Naive thymus-derived CD4-positive, alpha-beta T cell (primary cell): ENCODE data around the gene SEC24B. TPM values are rescaled to one million over a fixed set of nuclear protein-coding genes. Genes with fewer than 3 reads are reported as not detected.

Experiments
- ATAC-seq: fragments of 150-1000 bp; cut with Tn5 transposase; 2 replicates; pipeline ENCODE4 v1.10.0; 2021; ENCODE audit warnings: mild to moderate bottlenecking, moderate library complexity
- CTCF ChIA-PET: fragments of 350-600 bp; sonication (Branson Sonifier 250); formaldehyde crosslinking; loops from one replicate; lab custom pipeline; 2021; ENCODE audit warnings: antibody characterized with exemption; lab: Charles Lee
- POLR2A ChIA-PET: fragments of 350-600 bp; sonication (Branson Sonifier 250); formaldehyde crosslinking; loops from one replicate; lab custom pipeline; 2021; ENCODE audit warnings: antibody characterized with exemption, inconsistent platforms; lab: Charles Lee
- DNase-seq, 9 donors: peaks; one replicate each; pipeline versions ENCODE4 v3.0.0 to v3.0.0-alpha.2; 2020 to 2022; ENCODE audit warnings: mixed read lengths in 1 of 9
- H3K27ac ChIP-seq: one replicate; pipeline ENCODE4 v1.7.0; 2013; ENCODE audit warnings: mild to moderate bottlenecking, low read depth, low read length, moderate library complexity
- H3K27me3 ChIP-seq, 2 donors: one replicate each; pipeline ENCODE4 v1.7.0; 2013; ENCODE audit warnings: low read length in 2 of 2, mild to moderate bottlenecking in 2 of 2, moderate library complexity in 2 of 2; ENCODE audit not compliant: control insufficient read depth in 2 of 2, insufficient read depth in 2 of 2
- H3K36me3 ChIP-seq, 3 experiments: 1 replicate in 2 of 3; 2 replicates in 1 of 3; pipeline ENCODE4 v1.7.0; 2013; ENCODE audit warnings: low read length in 3 of 3, mild to moderate bottlenecking in 3 of 3, moderate library complexity in 1 of 3; ENCODE audit not compliant: insufficient read depth in 3 of 3, control insufficient read depth in 2 of 3
- H3K4me1 ChIP-seq, 2 donors: one replicate each; pipeline ENCODE4 v1.7.0; 2013; ENCODE audit warnings: low read length in 2 of 2, mild to moderate bottlenecking in 2 of 2, moderate library complexity in 1 of 2; ENCODE audit not compliant: control insufficient read depth in 2 of 2, insufficient read depth in 2 of 2
- H3K4me3 ChIP-seq: 2 replicates; pipeline ENCODE4 v1.7.0; 2013; ENCODE audit warnings: mild to moderate bottlenecking, low read length
- H3K9me3 ChIP-seq, 3 experiments: 1 replicate in 2 of 3; 2 replicates in 1 of 3; pipeline ENCODE4 v1.7.0; 2013; ENCODE audit warnings: low read length in 3 of 3; ENCODE audit not compliant: control insufficient read depth in 2 of 3
- H3K27ac Mint-ChIP-seq, 9 donors: one replicate each; pipeline ENCODE4 v1.8.0; 2020 to 2022; ENCODE audit warnings: mixed read lengths in 9 of 9, mild to moderate bottlenecking in 8 of 9, moderate library complexity in 5 of 9, inconsistent platforms in 2 of 9
- H3K27me3 Mint-ChIP-seq, 5 donors: one replicate each; pipeline ENCODE4 v1.8.0; 2021 to 2022; ENCODE audit warnings: mixed read lengths in 5 of 5, mild to moderate bottlenecking in 1 of 5
- H3K36me3 Mint-ChIP-seq, 5 donors: one replicate each; pipeline ENCODE4 v1.8.0; 2020 to 2022; ENCODE audit warnings: mixed read lengths in 5 of 5, mild to moderate bottlenecking in 3 of 5, inconsistent platforms in 1 of 5
- H3K4me1 Mint-ChIP-seq, 7 donors: one replicate each; pipeline ENCODE4 v1.8.0; 2020 to 2022; ENCODE audit warnings: mixed read lengths in 7 of 7, mild to moderate bottlenecking in 3 of 7, inconsistent platforms in 1 of 7
- H3K4me3 Mint-ChIP-seq, 10 donors: one replicate each; pipeline ENCODE4 v1.8.0; 2020 to 2022; ENCODE audit warnings: mild to moderate bottlenecking in 10 of 10, mixed read lengths in 10 of 10, moderate library complexity in 6 of 10, inconsistent platforms in 2 of 10
- H3K9me3 Mint-ChIP-seq, 11 donors: one replicate each; pipeline ENCODE4 v1.8.0; 2020 to 2022; ENCODE audit warnings: mixed read lengths in 11 of 11, mild to moderate bottlenecking in 4 of 11, inconsistent platforms in 1 of 11, moderate library complexity in 1 of 11
- intact Hi-C, 2 donors: fragments of 100-400 bp; cut with micrococcal nuclease; formaldehyde crosslinking; loops; one replicate each; pipeline ENCODE4 v1.15.1; 2023
- polyA plus RNA-seq, 2 donors: library from polyadenylated mRNA; unstranded; fragments of 300-500 nt; fragmentation: Illumina TruSeq; gene quantifications; one replicate each; pipeline ENCODE4 v1.2.3, GENCODE V29; 2021
- total RNA-seq, 6 experiments: library from RNA in 5 of 6; stranded (reverse) in 5 of 6; gene quantifications; 1 replicate in 5 of 6; 2 replicates in 1 of 6; pipeline ENCODE4 v1.2.3 and lab custom pipeline; 2021 to 2026

SEC24B gene
- total and polyA plus RNA-seq, 7 experiments from 2014 or later = 14.5 to 41.8 (median 33.2) TPM

DNA sequence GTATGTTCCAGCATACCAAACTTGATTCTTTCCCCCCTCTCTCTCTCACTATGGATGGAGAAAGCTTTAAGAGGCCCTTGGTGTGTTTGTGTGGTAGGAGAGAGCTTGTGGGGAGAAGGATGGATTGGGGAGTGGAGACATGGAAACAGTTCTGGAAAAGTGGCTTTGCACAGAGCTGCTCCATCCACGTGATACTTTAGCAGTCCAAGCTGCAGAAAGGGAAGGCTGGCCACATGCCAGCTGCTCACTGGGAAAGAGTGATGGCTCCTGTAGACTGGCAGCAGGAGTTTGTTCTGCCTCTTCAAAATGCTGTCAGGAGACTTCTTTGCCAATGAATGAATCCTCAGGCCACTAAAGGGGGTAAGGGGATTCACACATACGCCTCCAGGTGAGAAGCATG lies 21.7 kb upstream of the SEC24B start:
- no peaks in the 10 kb centered on the region for H3K4me1 ChIP-seq
- ChIA-PET POLR2A (interaction anchor here (0.8 kb wide), 1 partner anchor 19 kb away, joined by 3 read pairs; no protein-coding TSS in a partner anchor), CTCF (no interaction called here)
- no peaks in the 10 kb centered on the region for H3K27me3 ChIP-seq
- no peak overlapping the region for H3K4me3 ChIP-seq
- intact Hi-C loops = no loop called here
- no peaks in the 10 kb centered on the region for H3K36me3 ChIP-seq
- Mint-ChIP-seq H3K9me3 (no peaks in the 10 kb centered on the region), H3K4me1 (peaks cover 0 to 2% (median 0%) of the 10 kb centered on the region in 7 donors), H3K27me3 (peaks cover 0 to 2% (median 0%) of the 10 kb centered on the region in 5 donors), H3K4me3 (no peak overlapping the region), H3K36me3 (no peaks in the 10 kb centered on the region), H3K27ac (no peak overlapping the region)
- H3K9me3 ChIP-seq = no peaks in the 10 kb centered on the region
- no peak for DNase-seq
- ATAC-seq = no peak
- no peak overlapping the region for H3K27ac ChIP-seq

GRCh38 chr4:109412776-109413175 lies 20.8 kb upstream of the SEC24B start:
- no peaks in the 10 kb centered on the region for H3K36me3 Mint-ChIP-seq
- intact Hi-C loops = no loop called here
- Histone ChIP-seq H3K27ac (no peak overlapping the region), H3K4me3 (no peak overlapping the region), H3K4me1 (no peaks in the 10 kb centered on the region), H3K27me3 (no peaks in the 10 kb centered on the region), H3K36me3 (no peaks in the 10 kb centered on the region), H3K9me3 (no peaks in the 10 kb centered on the region)
- H3K4me1 Mint-ChIP-seq = peaks cover 0 to 2% (median 0%) of the 10 kb centered on the region in 7 donors
- POLR2A ChIA-PET = interaction anchor here (0.8 kb wide), 1 partner anchor 20 kb away, joined by 3 read pairs; no protein-coding TSS in a partner anchor
- ATAC-seq = no peak
- no peak overlapping the region for H3K27ac Mint-ChIP-seq
- H3K4me3 Mint-ChIP-seq = no peak overlapping the region
- CTCF ChIA-PET = no interaction called here
- H3K9me3 Mint-ChIP-seq = no peaks in the 10 kb centered on the region
- peaks cover 0 to 4% (median 0%) of the 10 kb centered on the region in 5 donors for H3K27me3 Mint-ChIP-seq
- DNase-seq = no peak

DNA sequence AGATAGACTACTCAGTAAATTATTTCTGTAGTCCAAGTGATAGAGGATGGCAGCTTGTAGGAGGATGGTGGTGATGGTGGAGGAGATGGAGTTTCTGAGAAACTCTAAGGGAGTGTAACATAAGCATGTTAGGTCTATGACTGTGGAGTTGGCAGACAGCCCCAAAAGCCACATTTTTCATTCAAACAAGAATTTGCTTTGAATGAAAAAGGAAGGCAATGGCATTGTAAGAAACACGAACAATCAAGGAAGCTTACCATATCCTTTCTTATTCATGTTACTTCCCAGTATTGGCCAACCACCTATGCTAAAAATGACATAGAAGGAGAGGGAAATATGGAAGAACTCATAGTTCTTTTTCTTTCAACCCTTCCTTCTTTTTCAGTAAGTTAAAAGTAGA lies 18.7 kb upstream of the SEC24B start:
- H3K27ac Mint-ChIP-seq = no peak overlapping the region
- Histone ChIP-seq H3K27me3 (no peaks in the 10 kb centered on the region), H3K4me1 (no peaks in the 10 kb centered on the region), H3K9me3 (no peaks in the 10 kb centered on the region), H3K36me3 (no peaks in the 10 kb centered on the region), H3K27ac (no peak overlapping the region), H3K4me3 (no peak overlapping the region)
- H3K9me3 Mint-ChIP-seq = no peaks in the 10 kb centered on the region
- CTCF ChIA-PET = interaction anchor here (0.6 kb wide), 1 partner anchor 414 kb away, joined by 3 read pairs; no protein-coding TSS in a partner anchor
- no peak for DNase-seq
- no peak for ATAC-seq
- H3K36me3 Mint-ChIP-seq = peaks cover 0 to 4% (median 0%) of the 10 kb centered on the region in 5 donors
- peaks cover 0 to 2% (median 0%) of the 10 kb centered on the region in 7 donors for H3K4me1 Mint-ChIP-seq
- peaks cover 0 to 11% (median 0%) of the 10 kb centered on the region in 5 donors for H3K27me3 Mint-ChIP-seq
- no peak overlapping the region for H3K4me3 Mint-ChIP-seq
- POLR2A ChIA-PET = no interaction called here
- intact Hi-C loops = no loop called here

GRCh38 chr4:109418588-109418987 lies 15.0 kb upstream of the SEC24B start:
- Histone ChIP-seq H3K36me3 (no peaks in the 10 kb centered on the region), H3K27ac (no peak overlapping the region), H3K4me3 (no peak overlapping the region), H3K9me3 (no peaks in the 10 kb centered on the region), H3K4me1 (no peaks in the 10 kb centered on the region), H3K27me3 (no peaks in the 10 kb centered on the region)
- intact Hi-C loops = no loop called here
- DNase-seq (no peak), ATAC-seq (no peak)
- ChIA-PET CTCF (interaction anchor here (3.1 kb wide), 1 partner anchor 408 kb away, joined by 13 read pairs; no protein-coding TSS in a partner anchor), POLR2A (no interaction called here)
- Mint-ChIP-seq H3K36me3 (peaks cover 0 to 4% (median 0%) of the 10 kb centered on the region in 5 donors), H3K9me3 (no peaks in the 10 kb centered on the region), H3K4me3 (no peak overlapping the region), H3K27me3 (peaks cover 0 to 13% (median 0%) of the 10 kb centered on the region in 5 donors), H3K4me1 (peaks cover 4 to 7% (median 5%) of the 10 kb centered on the region in 7 donors), H3K27ac (no peak overlapping the region)

DNA sequence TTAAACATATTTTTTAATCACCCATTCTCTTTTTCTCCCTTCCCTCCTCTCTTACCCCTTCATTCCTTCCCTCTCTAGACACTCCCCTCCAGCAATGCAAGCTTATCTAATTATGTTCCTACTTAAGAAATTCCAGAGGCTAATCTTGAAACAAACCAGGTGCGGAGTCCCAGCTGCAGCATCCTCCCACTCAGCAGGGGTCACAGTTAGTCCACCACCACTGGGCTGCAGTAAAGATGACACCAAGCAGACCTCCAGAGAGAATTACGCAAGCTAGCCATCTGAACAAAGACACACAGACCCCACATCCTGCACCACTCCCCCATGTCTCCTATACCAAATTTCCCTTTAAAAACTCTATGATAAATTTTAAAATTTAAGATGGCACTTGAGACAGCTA lies 13.9 kb upstream of the SEC24B start:
- peaks cover 0 to 7% (median 0%) of the 10 kb centered on the region in 5 donors for H3K36me3 Mint-ChIP-seq
- H3K4me1 Mint-ChIP-seq = peaks cover 4 to 7% (median 5%) of the 10 kb centered on the region in 7 donors
- ChIA-PET CTCF (interaction anchor here (0.5 to 3.1 kb wide), 5 partner anchors 235 to 1415 kb away, joined by 3 to 13 read pairs (median 3); partner anchors contain the start of gene LRIT3), POLR2A (interaction anchor here (0.7 kb wide), 1 partner anchor 13 kb away, joined by 3 read pairs; no protein-coding TSS in a partner anchor)
- H3K27ac ChIP-seq = no peak overlapping the region
- no peaks in the 10 kb centered on the region for H3K4me1 ChIP-seq
- H3K27ac Mint-ChIP-seq = no peak overlapping the region
- peaks cover 0 to 13% (median 0%) of the 10 kb centered on the region in 5 donors for H3K27me3 Mint-ChIP-seq
- H3K36me3 ChIP-seq = no peaks in the 10 kb centered on the region
- ATAC-seq (no peak), DNase-seq (no peak)
- H3K9me3 Mint-ChIP-seq = no peaks in the 10 kb centered on the region
- no peak overlapping the region for H3K4me3 Mint-ChIP-seq
- no peaks in the 10 kb centered on the region for H3K27me3 ChIP-seq
- no peaks in the 10 kb centered on the region for H3K9me3 ChIP-seq
- intact Hi-C loops = loop anchor here in 1 of 2 donors (5.0 kb wide), 1 partner anchor 1098 kb away; no protein-coding TSS in a partner anchor
- H3K4me3 ChIP-seq = no peak overlapping the region

DNA sequence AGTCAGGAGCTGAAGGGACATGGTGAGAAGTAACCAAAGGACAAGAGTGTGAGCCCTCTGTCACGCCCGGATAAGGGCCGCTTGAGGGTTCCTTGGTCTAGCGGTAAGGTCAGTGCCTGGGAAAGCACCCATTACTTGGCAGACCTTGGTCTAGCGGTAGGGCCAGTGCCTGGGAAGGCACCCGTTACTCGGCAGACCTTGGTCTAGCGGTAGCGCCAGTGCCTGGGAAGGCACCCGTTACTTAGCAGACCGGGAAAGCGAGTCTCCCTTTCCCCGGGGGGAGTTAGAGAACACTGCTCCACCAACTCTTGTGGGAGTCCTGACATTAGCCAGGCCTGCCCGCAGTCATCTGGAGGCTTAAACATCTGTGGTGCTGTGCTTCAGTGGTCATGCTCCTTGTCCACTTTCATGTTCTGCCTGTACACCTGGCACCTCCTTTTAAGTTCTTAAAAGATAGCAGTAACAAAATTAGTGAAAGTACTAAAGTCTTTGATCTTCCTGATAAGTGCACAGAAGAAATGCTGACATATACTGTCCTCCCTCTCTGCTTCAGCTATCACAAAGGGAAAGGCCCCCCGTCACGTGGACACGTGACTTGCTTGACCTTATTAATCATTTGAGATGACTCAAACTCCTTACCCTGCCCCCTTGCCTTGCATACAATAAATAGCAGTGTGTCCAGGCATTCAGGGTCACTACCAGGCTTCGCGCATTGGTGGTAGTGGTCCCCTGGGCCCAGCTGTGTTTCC lies 9.3 kb upstream of the SEC24B start:
- POLR2A ChIA-PET = interaction anchor here (0.6 kb wide), 1 partner anchor 154 kb away, joined by 3 read pairs; no protein-coding TSS in a partner anchor
- H3K36me3 Mint-ChIP-seq = peaks cover 0 to 7% (median 0%) of the 10 kb centered on the region in 5 donors

More for the DNA sequence above, 9.3 kb upstream of the SEC24B start:
- Mint-ChIP-seq H3K4me3 (no peak overlapping the region), H3K27me3 (peaks cover 0 to 10% (median 0%) of the 10 kb centered on the region in 5 donors), H3K27ac (no peak overlapping the region), H3K9me3 (no peaks in the 10 kb centered on the region), H3K4me1 (peaks cover 4 to 7% (median 5%) of the 10 kb centered on the region in 7 donors)
- Histone ChIP-seq H3K36me3 (no peaks in the 10 kb centered on the region), H3K27me3 (no peaks in the 10 kb centered on the region), H3K9me3 (no peaks in the 10 kb centered on the region), H3K27ac (no peak overlapping the region), H3K4me3 (no peak overlapping the region), H3K4me1 (no peaks in the 10 kb centered on the region)
- intact Hi-C loops = loop anchor here in 1 of 2 donors (5.0 kb wide), 1 partner anchor 1093 kb away; no protein-coding TSS in a partner anchor
- CTCF ChIA-PET = interaction anchor here (0.7 to 2.8 kb wide), 5 partner anchors 235 to 568 kb away, joined by 3 to 12 read pairs (median 5); no protein-coding TSS in a partner anchor
- no peak for DNase-seq
- no peak for ATAC-seq
